Neural cell (in vitro differentiated cells): ENCODE data around the gene CRACR2B. TPM values are rescaled to one million over a fixed set of nuclear protein-coding genes. Genes with fewer than 3 reads are reported as not detected.

Experiments used
- H2AFZ ChIP-seq: fragments of 200-600, 300-800 bp; sonication (generic), shearing (Covaris generic); 2 replicates; pipeline ENCODE4 v1.6.0; 2014; ENCODE audit warnings: low read depth, mild to moderate bottlenecking, antibody characterized with exemption, low read length, moderate library complexity
- H3F3A ChIP-seq: fragments of 200-600 bp; shearing (Covaris generic); 2 replicates; pipeline ENCODE4 v1.6.1; 2016; ENCODE audit warnings: mild to moderate bottlenecking, moderate library complexity, mixed read lengths, antibody characterized with exemption, low read length; ENCODE audit not compliant: insufficient read depth, poor library complexity, severe bottlenecking
- H3K27ac ChIP-seq: fragments of 200-600, 300-800 bp; sonication (generic), shearing (Covaris generic); 2 replicates; pipeline ENCODE4 v1.5.1; 2014; ENCODE audit warnings: mild to moderate bottlenecking, low read length, moderate library complexity
- H3K27me3 ChIP-seq: fragments of 300-800, 200-600 bp; sonication (generic), shearing (Covaris generic); 2 replicates; pipeline ENCODE4 v1.6.0; 2014; ENCODE audit warnings: mild to moderate bottlenecking, low read depth, low read length, moderate library complexity; ENCODE audit not compliant: insufficient read depth
- H3K36me3 ChIP-seq: fragments of 300-800, 200-600 bp; sonication (generic), shearing (Covaris generic); 2 replicates; pipeline ENCODE4 v1.5.1; 2014; ENCODE audit warnings: mild to moderate bottlenecking, antibody characterized with exemption, low read length, moderate library complexity; ENCODE audit not compliant: insufficient read depth
- H3K4me2 ChIP-seq: fragments of 300-800, 200-600 bp; sonication (generic), shearing (Covaris generic); 2 replicates; pipeline ENCODE4 v1.6.0; 2014; ENCODE audit warnings: mild to moderate bottlenecking, low read length
- H3K4me3 ChIP-seq: fragments of 300-800, 200-600 bp; sonication (generic), shearing (Covaris generic); 2 replicates; pipeline ENCODE4 v1.5.1; 2014; ENCODE audit warnings: mild to moderate bottlenecking, low read length, moderate library complexity
- H3K79me2 ChIP-seq: fragments of 200-600 bp; shearing (Covaris generic); replicated peaks from 2 replicates; pipeline ENCODE4 v1.6.0; 2014; ENCODE audit warnings: mild to moderate bottlenecking, low read length, moderate library complexity; ENCODE audit not compliant: insufficient read depth
- H3K9ac ChIP-seq: fragments of 300-800, 200-600 bp; sonication (generic), shearing (Covaris generic); 2 replicates; pipeline ENCODE4 v1.6.1; 2016; ENCODE audit warnings: mild to moderate bottlenecking, low read length, mixed read lengths
- H3K9me2 ChIP-seq: fragments of 200-600 bp; shearing (Covaris generic); 2 replicates; pipeline ENCODE4 v1.6.1; 2016; ENCODE audit warnings: mild to moderate bottlenecking, low read length, mixed read lengths; ENCODE audit not compliant: insufficient read depth
- H3K9me3 ChIP-seq: fragments of 200-600, 300-800 bp; sonication (generic), shearing (Covaris generic); 2 replicates; pipeline ENCODE4 v1.6.1; 2016; ENCODE audit warnings: mild to moderate bottlenecking, mixed run types, low read length, moderate library complexity, mixed read lengths
- H4K20me1 ChIP-seq: fragments of 200-600 bp; shearing (Covaris generic); 2 replicates; pipeline ENCODE4 v1.6.1; 2016; ENCODE audit warnings: mild to moderate bottlenecking, mixed run types; ENCODE audit not compliant: insufficient read depth
- CTCF ChIP-seq: fragments of 450-650 bp; IDR thresholded peaks from 2 replicates; pipeline ENCODE4 v1.5.1; 2014; ENCODE audit warnings: antibody characterized with exemption, mild to moderate bottlenecking, moderate library complexity; ENCODE audit not compliant: poor library complexity, severe bottlenecking
- EP300 ChIP-seq: fragments of 450-650 bp; conservative IDR thresholded peaks from 2 replicates; pipeline ENCODE4 v1.6.1; 2014; ENCODE audit warnings: antibody characterized with exemption, mild to moderate bottlenecking, moderate library complexity; ENCODE audit not compliant: poor library complexity, severe bottlenecking
- EZH2 ChIP-seq: fragments of 200-600, 300-800 bp; shearing (Covaris generic), sonication (generic); IDR thresholded peaks from 2 replicates; pipeline ENCODE4 v1.6.1; 2014; ENCODE audit warnings: antibody characterized with exemption, low read length, borderline replicate concordance, mild to moderate bottlenecking; ENCODE audit not compliant: insufficient read depth, poor library complexity, severe bottlenecking
- MXI1 ChIP-seq: fragments of 450-650 bp; conservative IDR thresholded peaks from 2 replicates; pipeline ENCODE4 v1.6.1; 2014; ENCODE audit warnings: antibody characterized with exemption, mild to moderate bottlenecking; ENCODE audit not compliant: poor library complexity, severe bottlenecking
- POLR2AphosphoS5 ChIP-seq: IDR thresholded peaks from 2 replicates; pipeline ENCODE4 v1.6.1; 2012
- RAD21 ChIP-seq: fragments of 450-650 bp; conservative IDR thresholded peaks from 2 replicates; pipeline ENCODE4 v1.6.1; 2014; ENCODE audit warnings: antibody characterized with exemption, mild to moderate bottlenecking, moderate library complexity
- REST ChIP-seq: IDR thresholded peaks from 2 replicates; pipeline ENCODE4 v1.6.1; 2012; ENCODE audit warnings: borderline replicate concordance
- SMC3 ChIP-seq: fragments of 450-650 bp; conservative IDR thresholded peaks from 2 replicates; pipeline ENCODE4 v1.6.1; 2014; ENCODE audit warnings: antibody characterized with exemption, mild to moderate bottlenecking, moderate library complexity; ENCODE audit not compliant: poor library complexity
- TAF1 ChIP-seq: IDR thresholded peaks from 2 replicates; pipeline ENCODE4 v1.6.1; 2012; ENCODE audit warnings: low read depth
- polyA plus RNA-seq: library from polyadenylated mRNA; depleted of rRNA; stranded (reverse); fragments of >200 nt; gene quantifications from 2 replicates; pipeline ENCODE4 v1.2.3, GENCODE V29; 2014

CRACR2B gene
- polyA plus RNA-seq, 1 donor from 2014 or later = 1.2 TPM

GRCh38 chr11:837990-838307 lies 10.2 kb downstream of the CRACR2B start:
- H3K9ac ChIP-seq = no peak overlapping the region
- H3K9me2 ChIP-seq = no peaks in the 10 kb centered on the region
- no peak overlapping the region for H3K27ac ChIP-seq
- no peak overlapping the region for H2AFZ ChIP-seq
- H3K9me3 ChIP-seq = no peaks in the 10 kb centered on the region
- H3K79me2 ChIP-seq = peaks cover 12% of the 10 kb centered on the region
- H3K4me2 ChIP-seq = no peak overlapping the region
- no peak for TF ChIP-seq CTCF
- no peak for TF ChIP-seq RAD21
- no peak for TF ChIP-seq TAF1
- TF ChIP-seq POLR2AphosphoS5 = no peak
- no peak for TF ChIP-seq REST
- TF ChIP-seq EZH2 = no peak
- no peak for TF ChIP-seq EP300
- no peak for TF ChIP-seq MXI1
- TF ChIP-seq SMC3 = no peak
- H3K4me3 ChIP-seq = no peak overlapping the region
- no peaks in the 10 kb centered on the region for H4K20me1 ChIP-seq
- H3K36me3 ChIP-seq = no peaks in the 10 kb centered on the region
- no peaks in the 10 kb centered on the region for H3K27me3 ChIP-seq
- H3F3A ChIP-seq = no peaks in the 10 kb centered on the region

- no peak overlapping the region for H3K4me3 ChIP-seq
- peaks cover 3% of the 10 kb centered on the region for H3K27me3 ChIP-seq
- H3K9ac ChIP-seq = no peak overlapping the region
- H3K79me2 ChIP-seq = peaks cover 12% of the 10 kb centered on the region
- H3K9me3 ChIP-seq = no peaks in the 10 kb centered on the region
- H3F3A ChIP-seq = no peaks in the 10 kb centered on the region
- H3K27ac ChIP-seq = no peak overlapping the region
- TF ChIP-seq CTCF = no peak
- TF ChIP-seq RAD21 = no peak
- no peak for TF ChIP-seq EZH2
- no peak for TF ChIP-seq MXI1
- no peak for TF ChIP-seq SMC3
- TF ChIP-seq TAF1 = no peak
- no peak for TF ChIP-seq EP300
- no peak for TF ChIP-seq POLR2AphosphoS5
- TF ChIP-seq REST = no peak
- no peaks in the 10 kb centered on the region for H3K36me3 ChIP-seq
- no peak overlapping the region for H3K4me2 ChIP-seq
- no peaks in the 10 kb centered on the region for H4K20me1 ChIP-seq
- no peak overlapping the region for H2AFZ ChIP-seq
- H3K9me2 ChIP-seq = no peaks in the 10 kb centered on the region
Measured at GRCh38 chr11:838441-839279, 10.9 kb downstream of the CRACR2B start.
